Dendritic cell treated with granulocyte-macrophage colony-stimulating factor and Interleukin-4, amounts not matched to agents 40 ng/mL and 50 ng/mL, for 4 days (primary cell): ENCODE data around the gene UBR4.

Experiments
- H3K27ac Mint-ChIP-seq: one replicate; pipeline ENCODE4 v1.8.0; 2022; ENCODE audit warnings: mild to moderate bottlenecking, mixed read lengths
- H3K27me3 Mint-ChIP-seq: one replicate; pipeline ENCODE4 v1.8.0; 2022; ENCODE audit warnings: mild to moderate bottlenecking, mixed read lengths
- H3K36me3 Mint-ChIP-seq: one replicate; pipeline ENCODE4 v1.8.0; 2022; ENCODE audit warnings: low read depth, mixed read lengths
- H3K4me1 Mint-ChIP-seq: one replicate; pipeline ENCODE4 v1.8.0; 2022; ENCODE audit warnings: low read depth, mixed read lengths
- H3K4me3 Mint-ChIP-seq: one replicate; pipeline ENCODE4 v1.8.0; 2022; ENCODE audit warnings: mild to moderate bottlenecking, moderate library complexity, mixed read lengths
- H3K9me3 Mint-ChIP-seq: one replicate; pipeline ENCODE4 v1.8.0; 2022; ENCODE audit warnings: mixed read lengths
- intact Hi-C: fragments of 100-400 bp; cut with micrococcal nuclease; formaldehyde crosslinking; loops from one replicate; pipeline ENCODE4 v1.15.0; 2022

Gene UBR4

GRCh38 chr1:19057182-19057779 is 152.8 kb downstream of the UBR4 start:
- no peak overlapping the region for H3K27ac Mint-ChIP-seq
- intact Hi-C loops: no loop called here
- peaks cover 53% of the 10 kb centered on the region for H3K27me3 Mint-ChIP-seq
- no peak overlapping the region for H3K4me3 Mint-ChIP-seq
- H3K9me3 Mint-ChIP-seq: peaks cover 13% of the 10 kb centered on the region
- no peaks in the 10 kb centered on the region for H3K36me3 Mint-ChIP-seq
- H3K4me1 Mint-ChIP-seq: peaks cover 7% of the 10 kb centered on the region

- no peak overlapping the region for H3K4me3 Mint-ChIP-seq
- no peaks in the 10 kb centered on the region for H3K9me3 Mint-ChIP-seq
- peaks cover 7% of the 10 kb centered on the region for H3K4me1 Mint-ChIP-seq
- H3K36me3 Mint-ChIP-seq: no peaks in the 10 kb centered on the region
- H3K27ac Mint-ChIP-seq: no peak overlapping the region
- peaks cover 60% of the 10 kb centered on the region for H3K27me3 Mint-ChIP-seq
- intact Hi-C loops: no loop called here
These were observed 154.4 kb downstream of the UBR4 start for GRCh38 chr1:19055701-19056100.

DNA sequence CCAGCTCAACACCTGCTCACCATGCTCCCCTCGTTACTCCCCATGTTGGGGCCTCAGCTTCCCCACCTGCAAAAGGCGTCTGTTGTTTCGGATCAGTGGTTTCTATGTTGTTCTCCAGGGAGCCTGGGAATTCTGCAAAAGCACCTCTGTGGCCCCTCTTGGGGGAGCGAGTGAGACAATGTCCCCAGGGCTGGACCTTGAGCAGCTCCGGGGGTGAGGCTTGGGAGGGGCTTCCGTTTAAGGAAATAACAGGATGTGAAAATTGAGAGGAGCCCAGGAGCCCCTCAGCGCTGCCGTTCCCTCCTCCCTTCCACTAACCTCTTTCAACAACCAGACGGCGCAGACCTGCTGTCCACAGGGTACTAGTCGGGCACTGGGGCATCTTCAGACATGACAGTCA is 155.1 kb downstream of the UBR4 start:
- no peaks in the 10 kb centered on the region for H3K36me3 Mint-ChIP-seq
- no peaks in the 10 kb centered on the region for H3K9me3 Mint-ChIP-seq
- H3K27me3 Mint-ChIP-seq: peaks cover 62% of the 10 kb centered on the region
- peaks cover 7% of the 10 kb centered on the region for H3K4me1 Mint-ChIP-seq
- no peak overlapping the region for H3K27ac Mint-ChIP-seq
- no peak overlapping the region for H3K4me3 Mint-ChIP-seq
- intact Hi-C loops: no loop called here

GRCh38 chr1:19054216-19054615 is 155.8 kb downstream of the UBR4 start:
- intact Hi-C loops: no loop called here

GRCh38 chr1:19053486-19053885 is 156.6 kb downstream of the UBR4 start:
- Mint-ChIP-seq H3K9me3 (no peaks in the 10 kb centered on the region), H3K36me3 (no peaks in the 10 kb centered on the region), H3K4me3 (no peak overlapping the region), H3K27ac (no peak overlapping the region), H3K27me3 (peaks cover 63% of the 10 kb centered on the region), H3K4me1 (peaks cover 7% of the 10 kb centered on the region)
- intact Hi-C loops: no loop called here

More at GRCh38 chr1:19054216-19054615, 155.8 kb downstream of the UBR4 start:
- H3K27me3 Mint-ChIP-seq: peaks cover 65% of the 10 kb centered on the region
- H3K4me1 Mint-ChIP-seq: peaks cover 7% of the 10 kb centered on the region
- H3K4me3 Mint-ChIP-seq: no peak overlapping the region
- H3K27ac Mint-ChIP-seq: no peak overlapping the region
- no peaks in the 10 kb centered on the region for H3K36me3 Mint-ChIP-seq
- H3K9me3 Mint-ChIP-seq: no peaks in the 10 kb centered on the region

- no peak overlapping the region for H3K4me3 Mint-ChIP-seq
- no peaks in the 10 kb centered on the region for H3K36me3 Mint-ChIP-seq
- no peaks in the 10 kb centered on the region for H3K9me3 Mint-ChIP-seq
- H3K4me1 Mint-ChIP-seq: peaks cover 2% of the 10 kb centered on the region
- no peak overlapping the region for H3K27ac Mint-ChIP-seq
- intact Hi-C loops: no loop called here
- H3K27me3 Mint-ChIP-seq: peaks cover 35% of the 10 kb centered on the region
These were observed 160.3 kb downstream of the UBR4 start for GRCh38 chr1:19049798-19050197.

DNA sequence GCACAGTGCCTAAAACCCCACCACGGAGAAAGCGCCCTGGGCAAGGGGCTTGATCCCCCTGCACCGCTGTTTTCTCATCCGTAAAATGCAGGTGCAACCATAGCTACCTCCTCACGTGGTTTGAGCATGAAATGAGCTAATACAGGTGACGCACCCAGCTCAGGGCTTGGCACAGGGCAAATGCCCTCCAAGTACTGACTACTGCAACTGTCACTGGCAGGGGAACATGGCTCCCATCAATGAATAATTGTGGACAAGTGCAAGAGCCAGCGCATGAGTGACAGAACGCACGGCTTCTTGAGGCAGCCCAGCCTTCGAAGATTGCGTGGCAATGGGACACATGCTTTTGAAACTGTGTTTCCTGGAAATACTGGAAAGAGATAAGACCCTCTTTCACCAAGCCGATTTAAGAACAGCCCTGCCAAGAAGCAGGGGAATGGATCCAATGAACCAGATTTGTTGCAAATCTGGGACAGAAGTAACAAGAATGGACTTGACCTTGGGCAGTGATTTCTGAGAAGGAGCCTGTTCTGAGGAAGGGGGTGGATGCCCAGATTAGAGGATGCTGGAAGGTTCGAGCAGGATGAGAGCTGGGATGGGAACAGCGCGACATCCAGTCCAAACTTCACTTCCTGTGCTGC is 160.8 kb downstream of the UBR4 start:
- Mint-ChIP-seq H3K4me3 (no peak overlapping the region), H3K4me1 (no peaks in the 10 kb centered on the region), H3K27me3 (peaks cover 31% of the 10 kb centered on the region), H3K36me3 (no peaks in the 10 kb centered on the region), H3K9me3 (no peaks in the 10 kb centered on the region), H3K27ac (no peak overlapping the region)
- intact Hi-C loops: no loop called here

DNA sequence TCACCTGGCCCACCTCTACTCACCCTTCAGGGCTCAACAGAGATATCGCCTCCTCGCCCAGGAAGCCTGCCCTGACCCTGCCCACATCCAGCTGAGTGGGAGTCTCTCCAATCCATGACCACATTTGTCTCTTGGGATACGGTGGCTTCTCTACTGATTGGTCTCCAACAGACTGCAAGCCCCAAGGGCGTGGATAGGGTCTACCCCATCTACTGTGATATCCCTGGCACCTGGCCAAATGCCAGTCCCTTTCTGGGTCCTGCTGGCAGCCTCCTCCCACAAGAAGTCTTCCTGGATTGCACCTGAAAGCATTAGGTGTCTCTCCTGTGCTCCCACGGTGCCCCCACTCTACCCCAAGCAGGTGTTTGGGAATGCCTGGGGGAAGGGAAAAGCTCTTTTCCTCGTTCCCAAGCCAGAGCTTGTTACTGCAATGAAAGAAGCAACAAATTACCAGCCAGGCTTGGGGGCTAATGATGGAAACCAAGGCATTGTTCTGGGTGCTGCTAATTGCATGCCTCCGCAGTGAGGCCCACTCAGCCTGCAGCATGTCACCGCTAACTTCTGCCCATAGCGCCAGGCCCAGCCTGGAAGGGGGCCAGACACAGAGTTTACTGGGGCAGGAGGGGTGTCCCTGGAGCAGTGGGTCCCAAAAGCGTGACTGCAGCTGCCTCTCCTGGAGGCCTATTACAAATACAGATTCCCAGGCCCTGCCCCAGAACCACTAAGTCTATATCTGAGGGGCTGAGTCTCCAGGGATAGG is 162.9 kb downstream of the UBR4 start:
- Mint-ChIP-seq H3K27me3 (peaks cover 28% of the 10 kb centered on the region), H3K4me1 (no peaks in the 10 kb centered on the region), H3K27ac (no peak overlapping the region)

GRCh38 chr1:19045898-19046880 is 163.9 kb downstream of the UBR4 start:
- Mint-ChIP-seq H3K36me3 (no peaks in the 10 kb centered on the region), H3K4me3 (no peak overlapping the region), H3K27ac (no peak overlapping the region), H3K9me3 (no peaks in the 10 kb centered on the region), H3K4me1 (no peaks in the 10 kb centered on the region), H3K27me3 (peaks cover 31% of the 10 kb centered on the region)
- intact Hi-C loops: no loop called here

More for the DNA sequence above, 162.9 kb downstream of the UBR4 start:
- Mint-ChIP-seq H3K36me3 (no peaks in the 10 kb centered on the region), H3K9me3 (no peaks in the 10 kb centered on the region), H3K4me3 (no peak overlapping the region)
- intact Hi-C loops: no loop called here

GRCh38 chr1:19044975-19045831 is 164.9 kb downstream of the UBR4 start:
- no peak overlapping the region for H3K27ac Mint-ChIP-seq
- peaks cover 33% of the 10 kb centered on the region for H3K27me3 Mint-ChIP-seq
- intact Hi-C loops: no loop called here
- no peak overlapping the region for H3K4me3 Mint-ChIP-seq
- no peaks in the 10 kb centered on the region for H3K36me3 Mint-ChIP-seq
- no peaks in the 10 kb centered on the region for H3K9me3 Mint-ChIP-seq
- no peaks in the 10 kb centered on the region for H3K4me1 Mint-ChIP-seq

- no peaks in the 10 kb centered on the region for H3K4me1 Mint-ChIP-seq
- H3K4me3 Mint-ChIP-seq: no peak overlapping the region
- H3K27ac Mint-ChIP-seq: no peak overlapping the region
- no peaks in the 10 kb centered on the region for H3K9me3 Mint-ChIP-seq
- H3K27me3 Mint-ChIP-seq: peaks cover 37% of the 10 kb centered on the region
- intact Hi-C loops: no loop called here
- H3K36me3 Mint-ChIP-seq: no peaks in the 10 kb centered on the region
These were observed 165.6 kb downstream of the UBR4 start for GRCh38 chr1:19044471-19044870.

GRCh38 chr1:19043579-19044443 is 166.3 kb downstream of the UBR4 start:
- Mint-ChIP-seq H3K27ac (no peak overlapping the region), H3K9me3 (no peaks in the 10 kb centered on the region), H3K36me3 (no peaks in the 10 kb centered on the region), H3K4me3 (no peak overlapping the region), H3K27me3 (peaks cover 34% of the 10 kb centered on the region), H3K4me1 (no peaks in the 10 kb centered on the region)
- intact Hi-C loops: no loop called here
